SH-SY5Y (cell line): ENCODE measurements around the gene STAG1.

Source experiments
- GATA2 ChIP-seq: IDR thresholded peaks from 2 replicates; pipeline ENCODE4 v1.6.1; 2011; ENCODE audit warnings: mild to moderate bottlenecking, low read depth, low read length
- GATA3 ChIP-seq: IDR thresholded peaks from 2 replicates; pipeline ENCODE4 v1.6.1; 2011; ENCODE audit warnings: low read depth, mild to moderate bottlenecking, low read length, moderate library complexity

DNA sequence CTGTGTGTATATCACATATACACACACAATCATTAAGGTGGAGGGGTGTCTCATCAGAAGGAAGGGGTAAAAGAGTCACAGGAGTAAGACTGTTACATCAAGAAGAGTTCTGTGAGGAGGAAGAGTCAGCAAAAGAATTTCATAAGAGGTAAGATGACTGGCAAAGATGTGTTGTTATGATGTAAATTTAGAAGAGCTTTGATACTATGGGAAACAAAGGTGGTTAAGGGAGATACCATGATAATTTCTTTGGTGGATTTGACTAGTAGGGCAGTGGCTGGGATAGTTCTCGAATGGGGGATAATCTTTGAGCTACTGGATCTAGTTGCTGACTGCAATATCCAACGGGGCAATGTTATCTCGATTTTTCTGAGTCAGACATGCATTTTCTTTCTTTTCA is 61.6 kb downstream of the STAG1 start:
- TF ChIP-seq GATA3 (no peak), GATA2 (no peak)
